ENCODE results near the gene ASB17. TPM values are rescaled to one million over a fixed set of nuclear protein-coding genes. Genes with fewer than 3 reads are reported as not detected.

The ASB17 gene
- total and polyA plus RNA-seq, 10 of the 15 experiments (the other 5 are each of a cell fraction or from before 2014, with no cell fraction given): 0.05 TPM; not detected in 9

GRCh38 chr1:75980972-75981897 is 49.0 kb upstream of the ASB17 start (continued):
- TF ChIP-seq IRF5 (IDR thresholded peaks at IDR 0.05; ENCODE audit: borderline replicate concordance) (no peak), MTA3 (IDR thresholded peaks at IDR 0.05; ENCODE audit: borderline replicate concordance, low read length) (peak; percentile 77; the same call in 1 of the 2 replicates), MEF2A (IDR thresholded peaks at IDR 0.05; ENCODE audit: insufficient read depth, low read depth, low read length) (0 out of 2 replicates have a peak, but pooled peaks have one; percentile 32), NFIC (IDR thresholded peaks at IDR 0.05; ENCODE audit: low read depth, low read length) (peak; percentile 75), IKZF1 (conservative IDR thresholded peaks at IDR 0.05) (peak; percentile 37; the same call in 1 of the 2 replicates), EGR1 (IDR thresholded peaks at IDR 0.05; ENCODE audit: borderline replicate concordance in 1 of 2, low read depth in 2 of 2, low read length in 2 of 2) (no peak), NBN (IDR thresholded peaks at IDR 0.05) (0 out of 2 replicates have a peak, but pooled peaks have one; percentile 41), ZNF622 (IDR thresholded peaks at IDR 0.05) (no peak), ATF2 (IDR thresholded peaks at IDR 0.05; ENCODE audit: low read length) (0 out of 2 replicates have a peak, but pooled peaks have one; percentile 23)

GRCh38 chr1:75970631-75971030 is 38.4 kb upstream of the ASB17 start:
- CTCF ChIA-PET: no interaction called here
- no peak overlapping the region for H3K4me2 ChIP-seq (ENCODE audit: control insufficient read depth, insufficient read depth)
- no peak for DNase-seq (ENCODE audit: low read depth, low spot score)
- no peak overlapping the region for H2AFZ ChIP-seq (ENCODE audit: control insufficient read depth, low read depth, low read length)
- no peaks in the 10 kb centered on the region for H3K79me2 ChIP-seq (ENCODE audit: control insufficient read depth, insufficient read depth, low read length)
- BruUV-seq (replicated peaks): no TSS peak
- intact Hi-C loops (cut with micrococcal nuclease; ENCODE audit: unreplicated experiment) (no loop called here), in situ Hi-C loops (cut with MboI) (no loop called here)
- RAD21 ChIA-PET (ENCODE audit: unreplicated experiment): no interaction called here
- no peak for ATAC-seq
- H4K20me1 ChIP-seq (ENCODE audit: control insufficient read depth, insufficient read depth): no peaks in the 10 kb centered on the region
- no peak for FAIRE-seq
- H3K9me3 ChIP-seq (replicated peaks; ENCODE audit: control insufficient read depth, insufficient read depth, low read length): no peaks in the 10 kb centered on the region
- H3K4me1 ChIP-seq (ENCODE audit: control insufficient read depth, insufficient read depth, low read length): no peaks in the 10 kb centered on the region
- no peak overlapping the region for H3K27ac ChIP-seq (ENCODE audit: control insufficient read depth, insufficient read depth)
- no peaks in the 10 kb centered on the region for H3K27me3 ChIP-seq (replicated peaks in 1 of 2; ENCODE audit: control insufficient read depth in 2 of 2, insufficient read depth in 2 of 2, low read length in 1 of 2)
- SMC1A ChIA-PET (ENCODE audit: uncharacterized antibody, unreplicated experiment): interaction anchor here (0.7 kb wide), 1 partner anchor 35 kb away, joined by 3 read pairs; no protein-coding TSS in a partner anchor
- H3K36me3 ChIP-seq (ENCODE audit: control insufficient read depth in 2 of 2, insufficient read depth in 2 of 2, low read length in 1 of 2): no peaks in the 10 kb centered on the region
- POLR2A ChIA-PET: no interaction called here
- H3K9ac ChIP-seq (ENCODE audit: control insufficient read depth, insufficient read depth, low read length): no peak overlapping the region
- H3K4me3 ChIP-seq: no peak overlapping the region
- no peak for TF ChIP-seq NR2C2 (IDR thresholded peaks at IDR 0.05; ENCODE audit: borderline replicate concordance, control insufficient read depth, insufficient read length, low read depth)
- no peak for TF ChIP-seq E2F8 (IDR thresholded peaks at IDR 0.05; ENCODE audit: low read depth, partially characterized antibody)
- TF ChIP-seq FOXM1 (IDR thresholded peaks at IDR 0.05; ENCODE audit: low read depth, low read length): no peak
- no peak for TF ChIP-seq SKIL (IDR thresholded peaks at IDR 0.05; ENCODE audit: low read depth, poor library complexity, severe bottlenecking)

Measured in GM12878 (cell line).